Measurements from ENCODE around the gene PARD6G. TPM values are rescaled to one million over a fixed set of nuclear protein-coding genes. Genes with fewer than 3 reads are reported as not detected.
A peak's percentile ranks its signal among the peaks of the same experiment; 100 is the strongest.

Gene PARD6G
- total and polyA plus RNA-seq, 2 of the 8 experiments (the other 6 are each of a cell fraction or from before 2014, with no cell fraction given), result 11.3 to 17.9 TPM

GRCh38 chr18:80257579-80258543, 10.5 kb upstream of the PARD6G start (continued):
- peak; percentile 82; the same call in 1 of the 2 replicates for TF ChIP-seq ATF2 (IDR thresholded peaks at IDR 0.05; ENCODE audit: low read length)

Measured in H1 (cell line).